HG03575 (cell line): ENCODE data around the gene CMIP.

Source experiments
- ATAC-seq: cut with Tn5 transposase; IDR thresholded peaks from one replicate; pipeline ENCODE4 v1.9.1; 2021; ENCODE audit not compliant: unreplicated experiment, insufficient number of reproducible peaks, low FRiP score; ENCODE audit errors: extremely low read depth

The CMIP gene

GRCh38 chr16:81616321-81617020 lies 171.9 kb downstream of the CMIP start:
- no peak for ATAC-seq

- no peak for ATAC-seq
Measured at GRCh38 chr16:81617021-81617346, 172.4 kb downstream of the CMIP start.

GRCh38 chr16:81618187-81618586 lies 173.6 kb downstream of the CMIP start:
- ATAC-seq = no peak

- ATAC-seq = no peak
Measured at GRCh38 chr16:81618661-81619060, 174.1 kb downstream of the CMIP start.

- ATAC-seq = no peak
Measured at GRCh38 chr16:81620029-81620428, 175.4 kb downstream of the CMIP start.

GRCh38 chr16:81620796-81621195 lies 176.2 kb downstream of the CMIP start:
- no peak for ATAC-seq

- no peak for ATAC-seq
Measured at GRCh38 chr16:81621496-81621895, 176.9 kb downstream of the CMIP start.

GRCh38 chr16:81623365-81624102 lies 178.9 kb downstream of the CMIP start:
- no peak for ATAC-seq

GRCh38 chr16:81624403-81624759 lies 179.8 kb downstream of the CMIP start:
- ATAC-seq = no peak

- no peak for ATAC-seq
Measured at GRCh38 chr16:81624760-81625543, 180.3 kb downstream of the CMIP start.

- ATAC-seq = no peak
Measured at GRCh38 chr16:81625544-81626153, 181.0 kb downstream of the CMIP start.

GRCh38 chr16:81626181-81626674 lies 181.6 kb downstream of the CMIP start:
- ATAC-seq = no peak

- no peak for ATAC-seq
Measured at GRCh38 chr16:81627024-81627423, 182.4 kb downstream of the CMIP start.

- no peak for ATAC-seq
Measured at GRCh38 chr16:81627729-81628244, 183.2 kb downstream of the CMIP start.

GRCh38 chr16:81629034-81629802 lies 184.6 kb downstream of the CMIP start:
- ATAC-seq = no peak

GRCh38 chr16:81629896-81630634 lies 185.5 kb downstream of the CMIP start:
- ATAC-seq = no peak

- ATAC-seq = no peak
Measured at GRCh38 chr16:81630635-81631031, 186.0 kb downstream of the CMIP start.
